Left colon (tissue), 2 donors: ENCODE results near the gene UBQLN4. TPM values are rescaled to one million over a fixed set of nuclear protein-coding genes. Genes with fewer than 3 reads are reported as not detected.

Experiments used
- ATAC-seq: fragments of 200-7000 bp; cut with Tn5 transposase; one replicate; pipeline ENCODE4 v1.9.1; 2020; ENCODE audit warnings: mild to moderate bottlenecking, moderate library complexity
- DNase-seq, 2 donors: peaks; one replicate each; pipeline ENCODE4 v3.0.0-alpha.2; 2020
- intact Hi-C, 2 donors: fragments of 100-400 bp; cut with DNase I in 1 of 2; cut with micrococcal nuclease in 1 of 2; formaldehyde crosslinking; loops; one replicate each; pipeline versions ENCODE4 v1.11.2 to v1.14.0; 2022; cut with DNase I, micrococcal nuclease
- total RNA-seq, 2 donors: library from RNA; stranded (reverse); fragmentation: NEBNext Ultra II Directional; extraction: Animal tissue kit (Norgen Biotek cat#: 25700); gene quantifications; one replicate each; pipeline ENCODE4 v1.2.1, GENCODE V29; 2021
- donor health status: DM: no; HTN: no; CAD: no.
- donor health status: DM: yes; HTN: yes; CAD: no.

Gene UBQLN4
- total RNA-seq, 2 donors from 2014 or later = 21.7 to 26.7 TPM

GRCh38 chr1:156001021-156001661 is 52.5 kb downstream of the UBQLN4 start:
- ATAC-seq (peak; percentile 14), DNase-seq (no peak)
- intact Hi-C loops = no loop called here

- DNase-seq = no peak
- ATAC-seq = no peak
- intact Hi-C loops = no loop called here
Measured at GRCh38 chr1:155999964-156000363, 53.6 kb downstream of the UBQLN4 start.

GRCh38 chr1:155996166-155996565 is 57.4 kb downstream of the UBQLN4 start:
- intact Hi-C loops = no loop called here
- DNase-seq (no peak), ATAC-seq (no peak)

- intact Hi-C loops = no loop called here
- DNase-seq (no peak), ATAC-seq (no peak)
Measured at GRCh38 chr1:155993595-155993994, 60.0 kb downstream of the UBQLN4 start.

GRCh38 chr1:155990005-155990739 is 63.4 kb downstream of the UBQLN4 start:
- intact Hi-C loops = no loop called here
- DNase-seq (no peak), ATAC-seq (peak; percentile 7)

GRCh38 chr1:155989242-155990004 is 64.2 kb downstream of the UBQLN4 start:
- intact Hi-C loops = loop anchor here (5.0 to 10.0 kb wide), 2 partner anchors 52 to 55 kb away; partner anchors contain the start of gene KHDC4 (in 1 of the 2)
- peak; percentile 57 to 67 for DNase-seq
- ATAC-seq = peak; percentile 92

Other genes with a start within 250 kb of the UBQLN4 start
- gene GON4L, start 196.6 kb downstream of the UBQLN4 start, total RNA-seq = 10 to 100 TPM; 38.2 to 41.2 TPM
- gene SYT11, start 194.2 kb downstream of the UBQLN4 start, total RNA-seq = 1 to 10 TPM; 1.8 to 4.2 TPM
- 10 to 100 TPM; 21.5 to 26.3 TPM for gene RIT1, start 142.4 kb downstream of the UBQLN4 start, total RNA-seq
- 10 to 100 TPM; 45.6 to 54.1 TPM for gene KHDC4, start 119.4 kb downstream of the UBQLN4 start, total RNA-seq
- gene RXFP4, start 112.2 kb downstream of the UBQLN4 start, total RNA-seq = 1 to 10 TPM; 5.2 to 5.6 TPM
- 100 to 1,000 TPM in 1 of 2 donors, 10 to 100 TPM in 1; 99.3 to 103 TPM for gene ARHGEF2, start 75.3 kb downstream of the UBQLN4 start, total RNA-seq
- 100 to 1,000 TPM; 180 TPM for gene SSR2, start 32.8 kb downstream of the UBQLN4 start, total RNA-seq
- 10 to 100 TPM; 70.6 to 72.7 TPM for gene LAMTOR2, start 984 bp upstream of the UBQLN4 start, total RNA-seq
- gene RAB25, start 7.4 kb upstream of the UBQLN4 start, total RNA-seq = 100 to 1,000 TPM; 203 to 231 TPM
- gene MEX3A, start 28.7 kb upstream of the UBQLN4 start, total RNA-seq = 1 to 10 TPM in 1 of 2 donors, under 1 TPM in 1; 0.78 to 1.1 TPM
- 100 to 1,000 TPM; 335 to 478 TPM for gene LMNA, start 60.9 kb upstream of the UBQLN4 start, total RNA-seq
- gene SEMA4A, start 99.8 kb upstream of the UBQLN4 start, total RNA-seq = 1 to 10 TPM; 3.5 to 6.5 TPM
- gene SLC25A44, start 140.3 kb upstream of the UBQLN4 start, total RNA-seq = 10 to 100 TPM; 21.3 to 30.3 TPM
- 10 to 100 TPM; 39.3 to 40.3 TPM for gene PMF1, start 159.2 kb upstream of the UBQLN4 start, total RNA-seq
- 1 to 10 TPM; 1.1 to 1.2 TPM for gene BGLAP, start 188.4 kb upstream of the UBQLN4 start, total RNA-seq
- gene PAQR6, start 194.3 kb upstream of the UBQLN4 start, total RNA-seq = 1 to 10 TPM; 1.8 to 3.0 TPM
- 10 to 100 TPM; 65.3 to 73.9 TPM for gene SMG5, start 229.0 kb upstream of the UBQLN4 start, total RNA-seq
- 1 to 10 TPM; 3.9 to 4.0 TPM for gene TMEM79, start 230.5 kb upstream of the UBQLN4 start, total RNA-seq
- 10 to 100 TPM; 43.8 to 50.3 TPM for gene GLMP, start 241.9 kb upstream of the UBQLN4 start, total RNA-seq
- not detected for gene VHLL, start 245.5 kb upstream of the UBQLN4 start, total RNA-seq